GM23338 (cell line): ENCODE results near the gene ANKH. TPM values are rescaled to one million over a fixed set of nuclear protein-coding genes. Genes with fewer than 3 reads are reported as not detected.

ENCODE experiments used
- ATAC-seq: fragments of 200-7000 bp; cut with Tn5 transposase; 3 replicates; pipeline ENCODE4 v1.9.1; 2020
- DNase-seq: peaks from one replicate; pipeline ENCODE4 v3.0.0-alpha.2; 2015; ENCODE audit warnings: low spot score
- H2AFZ ChIP-seq: fragments of 200-600 bp; sonication (generic); 2 replicates; pipeline ENCODE4 v1.8.0; 2016; ENCODE audit warnings: antibody characterized with exemption, mild to moderate bottlenecking, moderate library complexity
- H3F3A ChIP-seq: fragments of 200-600 bp; sonication (generic); replicated peaks from 2 replicates; pipeline ENCODE4 v1.8.0; 2017; ENCODE audit warnings: antibody characterized with exemption, mixed run types, low read depth
- H3K27ac ChIP-seq: fragments of 200-600 bp; sonication (generic); 2 replicates; pipeline ENCODE4 v1.6.1; 2016; ENCODE audit warnings: low read depth
- H3K27me3 ChIP-seq: fragments of 200-600 bp; sonication (generic); 2 replicates; pipeline ENCODE4 v1.8.0; 2016; ENCODE audit warnings: mild to moderate bottlenecking, mixed run types, moderate library complexity; ENCODE audit not compliant: insufficient read depth
- H3K36me3 ChIP-seq: fragments of 200-600 bp; sonication (generic); 2 replicates; pipeline ENCODE4 v1.8.0; 2016; ENCODE audit warnings: mild to moderate bottlenecking; ENCODE audit not compliant: insufficient read depth
- H3K4me1 ChIP-seq: fragments of 200-600 bp; sonication (generic); 2 replicates; pipeline ENCODE4 v1.8.0; 2016; ENCODE audit warnings: mild to moderate bottlenecking, moderate library complexity; ENCODE audit not compliant: insufficient read depth
- H3K4me2 ChIP-seq: fragments of 200-600 bp; sonication (generic); 2 replicates; pipeline ENCODE4 v1.7.1; 2017; ENCODE audit warnings: mixed run types
- H3K4me3 ChIP-seq: fragments of 200-600 bp; sonication (generic); 2 replicates; pipeline ENCODE4 v1.6.1; 2016; ENCODE audit warnings: mixed run types
- H3K79me2 ChIP-seq: fragments of 200-600 bp; sonication (generic); replicated peaks from 2 replicates; pipeline ENCODE4 v1.8.0; 2017; ENCODE audit warnings: mild to moderate bottlenecking; ENCODE audit not compliant: insufficient read depth
- H3K9me2 ChIP-seq: fragments of 200-600 bp; sonication (generic); 2 replicates; pipeline ENCODE4 v1.8.0; 2017; ENCODE audit not compliant: insufficient read depth
- H4K20me1 ChIP-seq: fragments of 200-600 bp; sonication (generic); replicated peaks from 2 replicates; pipeline ENCODE4 v1.8.0; 2017; ENCODE audit warnings: mild to moderate bottlenecking; ENCODE audit not compliant: insufficient read depth
- H3K27ac Mint-ChIP-seq: 2 replicates; pipeline ENCODE4 v1.8.0; 2020; ENCODE audit warnings: inconsistent platforms, mild to moderate bottlenecking, moderate library complexity, mixed read lengths
- H3K27me3 Mint-ChIP-seq: 3 replicates; pipeline ENCODE4 v1.8.0; 2022; ENCODE audit warnings: low read depth, mild to moderate bottlenecking, moderate library complexity, mixed read lengths, inconsistent platforms; ENCODE audit not compliant: insufficient read depth, poor library complexity
- H3K36me3 Mint-ChIP-seq: 3 replicates; pipeline ENCODE4 v1.8.0; 2021; ENCODE audit warnings: low read depth, mild to moderate bottlenecking, inconsistent platforms, moderate library complexity, mixed read lengths
- H3K4me1 Mint-ChIP-seq: 3 replicates; pipeline ENCODE4 v1.8.0; 2020; ENCODE audit warnings: mild to moderate bottlenecking, inconsistent platforms, mixed read lengths
- H3K4me3 Mint-ChIP-seq: 3 replicates; pipeline ENCODE4 v1.8.0; 2021; ENCODE audit warnings: moderate library complexity, mild to moderate bottlenecking, inconsistent platforms, mixed read lengths
- H3K9me3 Mint-ChIP-seq: 3 replicates; pipeline ENCODE4 v1.8.0; 2020; ENCODE audit warnings: moderate library complexity, mild to moderate bottlenecking, inconsistent platforms, mixed read lengths
- CREB1 ChIP-seq: fragments of 250-450 bp; sonication (Bioruptor Pico); IDR thresholded peaks from 2 replicates; pipeline ENCODE4 v1.5.0; 2020; ENCODE audit warnings: low read depth, mild to moderate bottlenecking, moderate library complexity
- ETS1 ChIP-seq: IDR thresholded peaks from 2 replicates; pipeline ENCODE4 v1.6.1; 2016; ENCODE audit warnings: antibody characterized with exemption
- EZH2 ChIP-seq: fragments of 200-600 bp; sonication (generic); IDR thresholded peaks from one replicate; pipeline ENCODE4 v1.8.0; 2017; ENCODE audit warnings: antibody characterized with exemption, mild to moderate bottlenecking, low read depth; ENCODE audit not compliant: unreplicated experiment
- NANOG ChIP-seq: IDR thresholded peaks from 2 replicates; pipeline ENCODE4 v1.6.1; 2016; ENCODE audit warnings: antibody characterized with exemption, borderline replicate concordance
- POLR2AphosphoS5 ChIP-seq: IDR thresholded peaks from 2 replicates; pipeline ENCODE4 v1.6.1; 2016; ENCODE audit warnings: antibody characterized with exemption, low read depth
- STAT1 ChIP-seq: IDR thresholded peaks from one replicate; pipeline ENCODE4 v1.6.1; 2016; ENCODE audit warnings: antibody characterized with exemption; ENCODE audit not compliant: unreplicated experiment
- ZNF114 ChIP-seq: fragments of 250-450 bp; sonication (Bioruptor Pico); IDR thresholded peaks from 2 replicates; pipeline ENCODE4 v1.5.0; 2020; ENCODE audit warnings: mild to moderate bottlenecking, moderate library complexity
- ZNF331 ChIP-seq: fragments of 250-450 bp; sonication (Bioruptor Pico); IDR thresholded peaks from 2 replicates; pipeline ENCODE4 v1.5.0; 2020; ENCODE audit warnings: low read depth, mild to moderate bottlenecking, moderate library complexity
- polyA plus RNA-seq: library from polyadenylated mRNA; unstranded; fragments of >200 nt; fragmentation: Nextera tagmentation; extraction: Ambion mirVana; gene quantifications from 2 replicates; pipeline ENCODE4 v1.2.1, GENCODE V29; 2016
- total RNA-seq: library from RNA; depleted of rRNA; stranded (reverse); fragments of >200 nt; shearing (Covaris generic); gene quantifications from 2 replicates; pipeline ENCODE4 v1.2.3, GENCODE V29; 2014
- TF ChIP-seq, protein P1 (sequence below): fragments of 250-450 bp; sonication (Bioruptor Pico); IDR thresholded peaks from 2 replicates; pipeline ENCODE4 v1.5.0; 2020; ENCODE audit warnings: mild to moderate bottlenecking, moderate library complexity
- TF ChIP-seq, protein P2 (sequence below), 2 experiments: fragments of 200-600 bp in 1 of 2; sonication (generic) in 1 of 2; conservative IDR thresholded peaks; 2 replicates each; pipeline versions ENCODE4 v1.5.1 to v1.6.1; 2016 to 2017; ENCODE audit warnings: antibody characterized with exemption in 2 of 2, low read depth in 2 of 2, mild to moderate bottlenecking in 2 of 2, moderate library complexity in 1 of 2

The ANKH gene
- total and polyA plus RNA-seq, 2 experiments from 2014 or later, result 5.0 to 6.1 TPM

DNA sequence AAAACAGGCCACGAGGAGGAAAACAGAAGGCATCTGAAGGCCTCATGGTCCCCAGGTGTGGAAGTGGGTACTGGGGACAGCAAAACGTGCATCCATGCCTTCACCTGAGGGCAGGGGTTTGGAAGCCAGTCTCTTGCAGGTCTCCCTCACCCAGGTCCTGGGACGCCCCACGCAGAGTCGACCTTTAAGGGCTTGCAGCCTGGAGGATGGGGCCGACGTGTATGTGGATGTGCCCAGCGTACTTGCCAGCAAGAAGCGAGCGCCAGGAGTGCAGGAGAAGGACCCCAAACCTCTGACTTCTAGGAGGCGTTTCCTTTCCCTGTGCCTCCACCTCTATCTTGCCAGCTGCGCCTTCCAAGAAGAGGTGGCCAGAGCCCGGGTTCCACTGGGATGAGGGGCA is 141.1 kb downstream of the ANKH start:
- peaks cover 18% of the 10 kb centered on the region for H3K4me1 ChIP-seq
- no peak overlapping the region for H3K4me3 ChIP-seq
- Mint-ChIP-seq H3K4me1 (peaks cover 38% of the 10 kb centered on the region), H3K9me3 (no peaks in the 10 kb centered on the region), H3K27ac (no peak overlapping the region), H3K4me3 (no peak overlapping the region), H3K36me3 (no peaks in the 10 kb centered on the region; the same call in 2 of the 3 replicates), H3K27me3 (peaks cover 16% of the 10 kb centered on the region)
- H3K27me3 ChIP-seq, result no peaks in the 10 kb centered on the region
- ATAC-seq, result no peak
- no peaks in the 10 kb centered on the region for H3F3A ChIP-seq
- H3K27ac ChIP-seq, result no peak overlapping the region
- no peak for DNase-seq
- H4K20me1 ChIP-seq, result no peaks in the 10 kb centered on the region
- H2AFZ ChIP-seq, result no peak overlapping the region
- H3K36me3 ChIP-seq, result no peaks in the 10 kb centered on the region
- no peaks in the 10 kb centered on the region for H3K79me2 ChIP-seq
- TF ChIP-seq, protein P1, sequence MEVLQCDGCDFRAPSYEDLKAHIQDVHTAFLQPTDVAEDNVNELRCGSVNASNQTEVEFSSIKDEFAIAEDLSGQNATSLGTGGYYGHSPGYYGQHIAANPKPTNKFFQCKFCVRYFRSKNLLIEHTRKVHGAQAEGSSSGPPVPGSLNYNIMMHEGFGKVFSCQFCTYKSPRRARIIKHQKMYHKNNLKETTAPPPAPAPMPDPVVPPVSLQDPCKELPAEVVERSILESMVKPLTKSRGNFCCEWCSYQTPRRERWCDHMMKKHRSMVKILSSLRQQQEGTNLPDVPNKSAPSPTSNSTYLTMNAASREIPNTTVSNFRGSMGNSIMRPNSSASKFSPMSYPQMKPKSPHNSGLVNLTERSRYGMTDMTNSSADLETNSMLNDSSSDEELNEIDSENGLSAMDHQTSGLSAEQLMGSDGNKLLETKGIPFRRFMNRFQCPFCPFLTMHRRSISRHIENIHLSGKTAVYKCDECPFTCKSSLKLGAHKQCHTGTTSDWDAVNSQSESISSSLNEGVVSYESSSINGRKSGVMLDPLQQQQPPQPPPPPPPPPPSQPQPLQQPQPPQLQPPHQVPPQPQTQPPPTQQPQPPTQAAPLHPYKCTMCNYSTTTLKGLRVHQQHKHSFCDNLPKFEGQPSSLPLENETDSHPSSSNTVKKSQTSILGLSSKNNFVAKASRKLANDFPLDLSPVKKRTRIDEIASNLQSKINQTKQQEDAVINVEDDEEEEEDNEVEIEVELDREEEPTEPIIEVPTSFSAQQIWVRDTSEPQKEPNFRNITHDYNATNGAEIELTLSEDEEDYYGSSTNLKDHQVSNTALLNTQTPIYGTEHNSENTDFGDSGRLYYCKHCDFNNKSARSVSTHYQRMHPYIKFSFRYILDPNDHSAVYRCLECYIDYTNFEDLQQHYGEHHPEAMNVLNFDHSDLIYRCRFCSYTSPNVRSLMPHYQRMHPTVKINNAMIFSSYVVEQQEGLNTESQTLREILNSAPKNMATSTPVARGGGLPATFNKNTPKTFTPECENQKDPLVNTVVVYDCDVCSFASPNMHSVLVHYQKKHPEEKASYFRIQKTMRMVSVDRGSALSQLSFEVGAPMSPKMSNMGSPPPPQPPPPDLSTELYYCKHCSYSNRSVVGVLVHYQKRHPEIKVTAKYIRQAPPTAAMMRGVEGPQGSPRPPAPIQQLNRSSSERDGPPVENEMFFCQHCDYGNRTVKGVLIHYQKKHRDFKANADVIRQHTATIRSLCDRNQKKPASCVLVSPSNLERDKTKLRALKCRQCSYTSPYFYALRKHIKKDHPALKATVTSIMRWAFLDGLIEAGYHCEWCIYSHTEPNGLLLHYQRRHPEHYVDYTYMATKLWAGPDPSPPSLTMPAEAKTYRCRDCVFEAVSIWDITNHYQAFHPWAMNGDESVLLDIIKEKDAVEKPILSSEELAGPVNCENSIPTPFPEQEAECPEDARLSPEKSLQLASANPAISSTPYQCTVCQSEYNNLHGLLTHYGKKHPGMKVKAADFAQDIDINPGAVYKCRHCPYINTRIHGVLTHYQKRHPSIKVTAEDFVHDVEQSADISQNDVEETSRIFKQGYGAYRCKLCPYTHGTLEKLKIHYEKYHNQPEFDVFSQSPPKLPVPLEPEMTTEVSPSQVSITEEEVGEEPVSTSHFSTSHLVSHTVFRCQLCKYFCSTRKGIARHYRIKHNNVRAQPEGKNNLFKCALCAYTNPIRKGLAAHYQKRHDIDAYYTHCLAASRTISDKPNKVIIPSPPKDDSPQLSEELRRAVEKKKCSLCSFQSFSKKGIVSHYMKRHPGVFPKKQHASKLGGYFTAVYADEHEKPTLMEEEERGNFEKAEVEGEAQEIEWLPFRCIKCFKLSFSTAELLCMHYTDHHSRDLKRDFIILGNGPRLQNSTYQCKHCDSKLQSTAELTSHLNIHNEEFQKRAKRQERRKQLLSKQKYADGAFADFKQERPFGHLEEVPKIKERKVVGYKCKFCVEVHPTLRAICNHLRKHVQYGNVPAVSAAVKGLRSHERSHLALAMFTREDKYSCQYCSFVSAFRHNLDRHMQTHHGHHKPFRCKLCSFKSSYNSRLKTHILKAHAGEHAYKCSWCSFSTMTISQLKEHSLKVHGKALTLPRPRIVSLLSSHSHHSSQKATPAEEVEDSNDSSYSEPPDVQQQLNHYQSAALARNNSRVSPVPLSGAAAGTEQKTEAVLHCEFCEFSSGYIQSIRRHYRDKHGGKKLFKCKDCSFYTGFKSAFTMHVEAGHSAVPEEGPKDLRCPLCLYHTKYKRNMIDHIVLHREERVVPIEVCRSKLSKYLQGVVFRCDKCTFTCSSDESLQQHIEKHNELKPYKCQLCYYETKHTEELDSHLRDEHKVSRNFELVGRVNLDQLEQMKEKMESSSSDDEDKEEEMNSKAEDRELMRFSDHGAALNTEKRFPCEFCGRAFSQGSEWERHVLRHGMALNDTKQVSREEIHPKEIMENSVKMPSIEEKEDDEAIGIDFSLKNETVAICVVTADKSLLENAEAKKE (CRISPR knock-in tag), result no peak
- TF ChIP-seq ZNF114 (CRISPR knock-in tag) (no peak), NANOG (no peak), POLR2AphosphoS5 (no peak), ZNF331 (no peak), STAT1 (no peak), EZH2 (no peak), CREB1 (CRISPR knock-in tag) (no peak), ETS1 (no peak)
- TF ChIP-seq, protein P2, sequence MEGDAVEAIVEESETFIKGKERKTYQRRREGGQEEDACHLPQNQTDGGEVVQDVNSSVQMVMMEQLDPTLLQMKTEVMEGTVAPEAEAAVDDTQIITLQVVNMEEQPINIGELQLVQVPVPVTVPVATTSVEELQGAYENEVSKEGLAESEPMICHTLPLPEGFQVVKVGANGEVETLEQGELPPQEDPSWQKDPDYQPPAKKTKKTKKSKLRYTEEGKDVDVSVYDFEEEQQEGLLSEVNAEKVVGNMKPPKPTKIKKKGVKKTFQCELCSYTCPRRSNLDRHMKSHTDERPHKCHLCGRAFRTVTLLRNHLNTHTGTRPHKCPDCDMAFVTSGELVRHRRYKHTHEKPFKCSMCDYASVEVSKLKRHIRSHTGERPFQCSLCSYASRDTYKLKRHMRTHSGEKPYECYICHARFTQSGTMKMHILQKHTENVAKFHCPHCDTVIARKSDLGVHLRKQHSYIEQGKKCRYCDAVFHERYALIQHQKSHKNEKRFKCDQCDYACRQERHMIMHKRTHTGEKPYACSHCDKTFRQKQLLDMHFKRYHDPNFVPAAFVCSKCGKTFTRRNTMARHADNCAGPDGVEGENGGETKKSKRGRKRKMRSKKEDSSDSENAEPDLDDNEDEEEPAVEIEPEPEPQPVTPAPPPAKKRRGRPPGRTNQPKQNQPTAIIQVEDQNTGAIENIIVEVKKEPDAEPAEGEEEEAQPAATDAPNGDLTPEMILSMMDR (conservative IDR thresholded peaks at IDR 0.05; ENCODE audit: low read depth in 2 of 2), result no peak
- H3K4me2 ChIP-seq, result no peak overlapping the region
- no peaks in the 10 kb centered on the region for H3K9me2 ChIP-seq
